ENCODE data around the gene MAP7D3. TPM values are rescaled to one million over a fixed set of nuclear protein-coding genes. Genes with fewer than 3 reads are reported as not detected.

MAP7D3 gene
- total RNA-seq, 1 experiment from 2014 or later, result 18.0 TPM

DNA sequence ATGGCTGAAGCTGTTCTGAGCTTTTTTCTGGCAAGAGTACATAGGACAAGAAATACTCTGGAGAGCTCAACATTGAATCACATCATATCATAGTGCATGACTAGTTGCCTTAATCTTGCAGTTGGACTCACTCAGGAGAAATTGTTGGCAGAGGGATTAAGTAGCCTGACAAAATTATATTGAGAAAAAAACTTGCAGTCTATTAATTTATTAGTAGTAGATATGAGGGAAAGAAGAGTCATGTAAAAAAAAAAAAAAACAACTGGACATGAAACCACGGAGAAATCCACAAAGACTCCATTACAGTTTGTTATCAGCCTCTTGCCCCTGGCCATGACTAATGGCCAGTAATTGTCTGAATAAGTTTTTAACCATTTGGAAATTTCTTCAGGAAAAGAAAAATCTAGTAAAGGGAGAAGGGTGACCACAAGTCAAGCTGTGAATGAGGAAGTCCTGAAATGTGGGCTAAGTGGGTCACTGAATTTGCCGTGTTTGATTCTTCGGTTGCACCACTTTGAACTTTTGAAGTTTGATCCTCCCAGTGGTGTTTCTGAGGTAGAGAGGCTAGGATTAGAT, 58.3 kb downstream of the MAP7D3 start:
- peaks cover 6% of the 10 kb centered on the region for H3K36me3 Mint-ChIP-seq (ENCODE audit: insufficient read depth, unreplicated experiment)
- peaks cover 11% of the 10 kb centered on the region for H3K4me1 Mint-ChIP-seq (ENCODE audit: insufficient read depth, unreplicated experiment)
- H3K27me3 Mint-ChIP-seq (ENCODE audit: insufficient read depth, unreplicated experiment), result peaks cover 72% of the 10 kb centered on the region
- no peak for DNase-seq (ENCODE audit: unreplicated experiment)
- H3K27ac Mint-ChIP-seq (ENCODE audit: low read depth, unreplicated experiment), result no peak overlapping the region
- ChIA-PET POLR2A (no interaction called here), CTCF (interaction anchor here (0.6 to 0.7 kb wide), 2 partner anchors 11 to 59 kb away, joined by 4 read pairs; no protein-coding TSS in a partner anchor)
- TF ChIP-seq, protein P1, sequence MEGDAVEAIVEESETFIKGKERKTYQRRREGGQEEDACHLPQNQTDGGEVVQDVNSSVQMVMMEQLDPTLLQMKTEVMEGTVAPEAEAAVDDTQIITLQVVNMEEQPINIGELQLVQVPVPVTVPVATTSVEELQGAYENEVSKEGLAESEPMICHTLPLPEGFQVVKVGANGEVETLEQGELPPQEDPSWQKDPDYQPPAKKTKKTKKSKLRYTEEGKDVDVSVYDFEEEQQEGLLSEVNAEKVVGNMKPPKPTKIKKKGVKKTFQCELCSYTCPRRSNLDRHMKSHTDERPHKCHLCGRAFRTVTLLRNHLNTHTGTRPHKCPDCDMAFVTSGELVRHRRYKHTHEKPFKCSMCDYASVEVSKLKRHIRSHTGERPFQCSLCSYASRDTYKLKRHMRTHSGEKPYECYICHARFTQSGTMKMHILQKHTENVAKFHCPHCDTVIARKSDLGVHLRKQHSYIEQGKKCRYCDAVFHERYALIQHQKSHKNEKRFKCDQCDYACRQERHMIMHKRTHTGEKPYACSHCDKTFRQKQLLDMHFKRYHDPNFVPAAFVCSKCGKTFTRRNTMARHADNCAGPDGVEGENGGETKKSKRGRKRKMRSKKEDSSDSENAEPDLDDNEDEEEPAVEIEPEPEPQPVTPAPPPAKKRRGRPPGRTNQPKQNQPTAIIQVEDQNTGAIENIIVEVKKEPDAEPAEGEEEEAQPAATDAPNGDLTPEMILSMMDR (IDR thresholded peaks at IDR 0.05; ENCODE audit: unreplicated experiment), result no peak
- no peaks in the 10 kb centered on the region for H3K9me3 Mint-ChIP-seq (ENCODE audit: unreplicated experiment)
- no TSS peak for BruUV-seq (replicated peaks)
- H3K4me3 Mint-ChIP-seq (ENCODE audit: unreplicated experiment), result no peak overlapping the region
- intact Hi-C loops (cut with micrococcal nuclease), result no loop called here

DNA sequence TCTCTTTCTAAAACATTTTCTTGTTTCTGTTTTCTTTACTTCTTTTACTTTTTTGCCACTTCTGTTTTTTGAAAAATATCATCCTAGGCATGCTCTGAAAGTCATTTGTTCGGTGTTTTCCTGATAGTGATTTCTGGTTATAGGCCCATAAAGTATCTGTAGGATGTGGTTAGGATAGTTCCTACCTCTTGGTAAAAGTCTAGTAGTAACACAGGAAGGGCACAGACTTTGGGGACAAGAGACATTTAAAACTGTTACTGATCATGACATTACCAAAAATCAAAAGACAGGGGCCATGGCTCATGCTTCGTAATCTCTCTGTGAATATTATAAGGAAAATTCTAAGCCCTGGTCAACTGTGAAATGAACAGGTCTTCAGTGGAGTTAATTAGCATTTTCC, 59.1 kb downstream of the MAP7D3 start:
- Mint-ChIP-seq H3K27ac (ENCODE audit: low read depth, unreplicated experiment) (no peak overlapping the region), H3K4me1 (ENCODE audit: insufficient read depth, unreplicated experiment) (peaks cover 11% of the 10 kb centered on the region), H3K4me3 (ENCODE audit: unreplicated experiment) (no peak overlapping the region), H3K9me3 (ENCODE audit: unreplicated experiment) (no peaks in the 10 kb centered on the region), H3K36me3 (ENCODE audit: insufficient read depth, unreplicated experiment) (peaks cover 6% of the 10 kb centered on the region), H3K27me3 (ENCODE audit: insufficient read depth, unreplicated experiment) (peaks cover 72% of the 10 kb centered on the region)
- TF ChIP-seq, protein P1 (IDR thresholded peaks at IDR 0.05; ENCODE audit: unreplicated experiment), result no peak
- no TSS peak for BruUV-seq (replicated peaks)
- intact Hi-C loops (cut with micrococcal nuclease), result no loop called here
- CTCF ChIA-PET, result interaction anchor here (0.6 to 1.1 kb wide), 3 partner anchors 21 to 312 kb away, joined by 3 to 4 read pairs (median 3); no protein-coding TSS in a partner anchor
- POLR2A ChIA-PET, result interaction anchor here (1.5 kb wide), 1 partner anchor 16 kb away, joined by 3 read pairs; no protein-coding TSS in a partner anchor
- no peak for DNase-seq (ENCODE audit: unreplicated experiment)

DNA sequence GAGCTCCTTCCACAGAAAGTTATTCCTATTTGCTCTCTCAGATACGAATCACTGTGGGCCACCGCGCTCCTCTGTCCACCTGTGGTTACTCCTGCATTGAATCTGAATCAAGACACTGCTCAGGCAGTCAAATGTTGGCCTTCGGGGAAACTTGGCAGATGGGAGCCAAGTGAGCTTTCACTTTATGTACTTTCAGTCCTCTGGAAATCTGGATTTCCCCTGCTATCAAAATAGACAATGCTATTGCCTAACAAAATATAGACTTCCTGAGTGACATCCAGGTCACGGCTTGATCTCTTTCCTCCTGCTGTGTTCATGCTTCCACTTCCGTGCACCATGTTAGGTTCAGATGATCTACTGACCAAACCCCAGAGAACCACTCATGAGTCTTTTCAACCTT, 60.0 kb downstream of the MAP7D3 start:
- DNase-seq (ENCODE audit: unreplicated experiment), result no peak
- TF ChIP-seq, protein P1 (IDR thresholded peaks at IDR 0.05; ENCODE audit: unreplicated experiment), result no peak
- H3K4me3 Mint-ChIP-seq (ENCODE audit: unreplicated experiment), result no peak overlapping the region
- CTCF ChIA-PET, result interaction anchor here (0.8 to 1.1 kb wide), 2 partner anchors 21 to 79 kb away, joined by 3 to 4 read pairs; no protein-coding TSS in a partner anchor
- intact Hi-C loops (cut with micrococcal nuclease), result no loop called here
- BruUV-seq (replicated peaks), result no TSS peak
- H3K36me3 Mint-ChIP-seq (ENCODE audit: insufficient read depth, unreplicated experiment), result peaks cover 6% of the 10 kb centered on the region
- POLR2A ChIA-PET, result interaction anchor here (1.5 kb wide), 1 partner anchor 15 kb away, joined by 3 read pairs; no protein-coding TSS in a partner anchor
- no peak overlapping the region for H3K27ac Mint-ChIP-seq (ENCODE audit: low read depth, unreplicated experiment)
- H3K27me3 Mint-ChIP-seq (ENCODE audit: insufficient read depth, unreplicated experiment), result peaks cover 66% of the 10 kb centered on the region
- peaks cover 11% of the 10 kb centered on the region for H3K4me1 Mint-ChIP-seq (ENCODE audit: insufficient read depth, unreplicated experiment)
- H3K9me3 Mint-ChIP-seq (ENCODE audit: unreplicated experiment), result no peaks in the 10 kb centered on the region

DNA sequence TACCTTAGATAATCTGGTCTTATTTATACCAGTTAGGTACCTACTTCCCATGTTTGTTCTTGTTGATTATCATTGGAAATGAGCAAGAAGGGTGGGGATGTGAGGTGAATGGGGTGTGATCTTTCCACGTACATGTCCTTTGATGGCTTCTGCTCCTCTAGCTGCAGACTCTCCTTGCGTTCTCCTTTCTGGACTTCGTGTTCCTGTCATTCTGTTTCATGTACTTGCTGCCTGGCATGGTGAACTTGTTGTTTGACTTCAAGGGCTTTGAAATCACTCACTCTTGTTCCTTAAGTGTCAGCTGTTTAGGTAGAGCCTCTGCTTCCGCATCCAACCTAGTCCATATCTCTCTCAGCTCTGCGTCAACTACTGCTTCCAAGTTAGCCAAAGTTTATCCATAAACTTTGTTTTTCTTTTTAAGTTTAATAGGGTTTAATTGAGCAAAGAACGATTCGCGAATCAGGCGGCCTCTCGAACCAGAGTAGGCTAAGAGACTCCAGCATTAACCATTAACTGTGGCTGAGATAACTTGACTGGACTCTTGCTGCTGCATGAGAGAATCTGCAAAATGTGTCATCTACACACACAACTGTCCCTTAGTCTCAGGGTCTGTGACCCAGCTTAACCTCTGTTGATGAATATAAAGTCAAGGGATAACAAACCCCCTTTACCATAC, 61.0 kb downstream of the MAP7D3 start:
- no peak for DNase-seq (ENCODE audit: unreplicated experiment)
- Mint-ChIP-seq H3K9me3 (ENCODE audit: unreplicated experiment) (no peaks in the 10 kb centered on the region), H3K27ac (ENCODE audit: low read depth, unreplicated experiment) (no peak overlapping the region), H3K36me3 (ENCODE audit: insufficient read depth, unreplicated experiment) (peaks cover 6% of the 10 kb centered on the region), H3K4me3 (ENCODE audit: unreplicated experiment) (no peak overlapping the region), H3K4me1 (ENCODE audit: insufficient read depth, unreplicated experiment) (peaks cover 11% of the 10 kb centered on the region), H3K27me3 (ENCODE audit: insufficient read depth, unreplicated experiment) (peaks cover 66% of the 10 kb centered on the region)
- BruUV-seq (replicated peaks), result no TSS peak
- intact Hi-C loops (cut with micrococcal nuclease), result no loop called here
- TF ChIP-seq, protein P1 (IDR thresholded peaks at IDR 0.05; ENCODE audit: unreplicated experiment), result no peak
- ChIA-PET POLR2A (no interaction called here), CTCF (no interaction called here)
